Epithelial cell of proximal tubule (primary cell): ENCODE measurements around the gene PIK3CB. TPM values are rescaled to one million over a fixed set of nuclear protein-coding genes. Genes with fewer than 3 reads are reported as not detected.
"Not testable (repeated sequence)": the region's sequence is repeated elsewhere in the genome, so short reads cannot be mapped to it uniquely, and the experiment has no call there.

Source experiments
- DNase-seq: peaks from one replicate; pipeline ENCODE4 v3.0.0-alpha.2; 2011; ENCODE audit warnings: low read depth
- H3K4me3 ChIP-seq: 2 replicates; pipeline ENCODE4 v1.5.1; 2011; ENCODE audit warnings: low read depth, mild to moderate bottlenecking, low read length
- CTCF ChIP-seq: conservative IDR thresholded peaks from 2 replicates; pipeline ENCODE4 v1.5.1; 2012; ENCODE audit warnings: low read depth, mild to moderate bottlenecking, low read length
- total RNA-seq: library from RNA; depleted of rRNA; stranded (reverse); fragments of >200 nt; gene quantifications from 2 replicates; pipeline ENCODE4 v1.2.3, GENCODE V29; 2015

The PIK3CB gene
- total RNA-seq, 1 donor from 2014 or later: 9.1 TPM

GRCh38 chr3:138800248-138800647 lies 34.5 kb downstream of the PIK3CB start:
- no peak for DNase-seq
- no peak overlapping the region for H3K4me3 ChIP-seq
- TF ChIP-seq CTCF: no peak

GRCh38 chr3:138799822-138800221 lies 34.9 kb downstream of the PIK3CB start:
- no peak for DNase-seq
- H3K4me3 ChIP-seq: no peak overlapping the region
- TF ChIP-seq CTCF: no peak

- no peak for DNase-seq
- H3K4me3 ChIP-seq: no peak overlapping the region
- no peak for TF ChIP-seq CTCF
Measured at GRCh38 chr3:138797508-138798038, 37.2 kb downstream of the PIK3CB start.

GRCh38 chr3:138796761-138797160 lies 38.0 kb downstream of the PIK3CB start:
- no peak for TF ChIP-seq CTCF
- no peak for DNase-seq

GRCh38 chr3:138786788-138787271 lies 47.9 kb downstream of the PIK3CB start:
- peak; percentile 31 for DNase-seq
- no peak for TF ChIP-seq CTCF
- H3K4me3 ChIP-seq: no peak overlapping the region

More at GRCh38 chr3:138796761-138797160, 38.0 kb downstream of the PIK3CB start:
- H3K4me3 ChIP-seq: no peak overlapping the region

- no peak for DNase-seq
- TF ChIP-seq CTCF: no peak
- no peak overlapping the region for H3K4me3 ChIP-seq
Measured at GRCh38 chr3:138785951-138786350, 48.8 kb downstream of the PIK3CB start.

GRCh38 chr3:138785362-138785857 lies 49.3 kb downstream of the PIK3CB start:
- H3K4me3 ChIP-seq, DNase-seq: not testable (repeated sequence)

- no peak for DNase-seq
- TF ChIP-seq CTCF: no peak
- H3K4me3 ChIP-seq: no peak overlapping the region
Measured at GRCh38 chr3:138782755-138783154, 52.0 kb downstream of the PIK3CB start.
